Measurements from ENCODE around the gene HTR4.
"Not testable (repeated sequence)": the region's sequence is repeated elsewhere in the genome, so short reads cannot be mapped to it uniquely, and the experiment has no call there.

The HTR4 gene

GRCh38 chr5:148540647-148541046 lies 113.7 kb downstream of the HTR4 start:
- no peak overlapping the region for H3K27ac ChIP-seq (ENCODE audit: insufficient read depth in 1 of 2, low read depth in 1 of 2, low read length in 2 of 2, poor library complexity in 1 of 2, severe bottlenecking in 2 of 2)
- no CpG with 5 or more reads among the region's 1 CpG for WGBS (ENCODE audit: insufficient coverage)
- H3K9me3 ChIP-seq (ENCODE audit: control extremely low read depth in 1 of 5, control insufficient read depth in 4 of 5, insufficient read depth in 2 of 5, low read depth in 1 of 5, low read length in 4 of 5): peaks cover 0 to 4% (median 0%) of the 10 kb centered on the region in 5 experiments
- H3K4me1 ChIP-seq (ENCODE audit: control extremely low read depth in 1 of 4, control insufficient read depth in 4 of 4, insufficient read depth in 4 of 4, low read length in 3 of 4): no peaks in the 10 kb centered on the region
- no peak overlapping the region for H3K4me3 ChIP-seq (ENCODE audit: control insufficient read depth in 1 of 7, extremely low read depth in 1 of 7, insufficient read depth in 4 of 7, low read depth in 2 of 7, low read length in 6 of 7)
- H3K27me3 ChIP-seq (replicated peaks in 2 of 5; ENCODE audit: control insufficient read depth in 4 of 5, insufficient read depth in 5 of 5, low read length in 4 of 5): no peaks in the 10 kb centered on the region
- CTCF ChIA-PET: no interaction called here
- no peaks in the 10 kb centered on the region for H3K36me3 ChIP-seq (ENCODE audit: control insufficient read depth in 4 of 4, insufficient read depth in 4 of 4, low read length in 3 of 4)
- POLR2A ChIA-PET: no interaction called here
- no peak for DNase-seq

DNA sequence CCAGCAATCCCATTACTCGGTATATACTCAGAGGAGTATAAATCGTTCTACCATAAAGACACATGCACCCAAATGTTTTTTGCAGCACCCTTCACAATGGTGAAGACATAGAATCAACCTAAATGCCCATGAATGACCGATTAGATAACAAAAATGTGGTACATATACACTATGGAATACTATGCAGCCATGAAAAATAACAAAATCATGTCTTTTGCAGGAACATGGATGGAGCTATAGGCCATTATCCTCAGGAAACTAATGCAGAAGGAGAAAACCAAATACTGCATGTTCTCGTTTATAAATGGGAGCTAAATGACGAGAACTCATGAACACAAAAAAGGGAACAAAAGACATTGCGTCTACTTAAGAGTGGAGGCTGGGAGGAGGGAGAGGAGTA lies 114.5 kb downstream of the HTR4 start:
- Histone ChIP-seq H3K36me3 (ENCODE audit: control insufficient read depth in 4 of 4, insufficient read depth in 4 of 4, low read length in 3 of 4) (no peaks in the 10 kb centered on the region), H3K27me3 (replicated peaks in 2 of 5; ENCODE audit: control insufficient read depth in 4 of 5, insufficient read depth in 5 of 5, low read length in 4 of 5) (no peaks in the 10 kb centered on the region), H3K4me1 (ENCODE audit: control extremely low read depth in 1 of 4, control insufficient read depth in 4 of 4, insufficient read depth in 4 of 4, low read length in 3 of 4) (no peaks in the 10 kb centered on the region), H3K9me3 (ENCODE audit: control extremely low read depth in 1 of 5, control insufficient read depth in 4 of 5, insufficient read depth in 2 of 5, low read depth in 1 of 5, low read length in 4 of 5) (peaks cover 0 to 9% (median 2%) of the 10 kb centered on the region in 5 experiments), H3K4me3 (ENCODE audit: control insufficient read depth in 1 of 7, extremely low read depth in 1 of 7, insufficient read depth in 4 of 7, low read depth in 2 of 7, low read length in 6 of 7) (no peak overlapping the region), H3K27ac (ENCODE audit: insufficient read depth in 1 of 2, low read depth in 1 of 2, low read length in 2 of 2, poor library complexity in 1 of 2, severe bottlenecking in 2 of 2) (no peak overlapping the region)
- POLR2A ChIA-PET: no interaction called here
- DNase-seq: no peak
- WGBS (ENCODE audit: insufficient coverage): 92% methylated on average over 4 of the region's 6 CpGs
- CTCF ChIA-PET: no interaction called here

- DNase-seq: no peak
- CTCF ChIA-PET: interaction anchor here (0.8 kb wide), 1 partner anchor 11 kb away, joined by 3 read pairs; no protein-coding TSS in a partner anchor
- no peak overlapping the region for H3K4me3 ChIP-seq (ENCODE audit: control insufficient read depth in 1 of 7, extremely low read depth in 1 of 7, insufficient read depth in 4 of 7, low read depth in 2 of 7, low read length in 6 of 7)
- WGBS (ENCODE audit: insufficient coverage): no CpG with 5 or more reads among the region's 1 CpG
- peaks cover 0 to 22% (median 2%) of the 10 kb centered on the region in 5 experiments for H3K9me3 ChIP-seq (ENCODE audit: control extremely low read depth in 1 of 5, control insufficient read depth in 4 of 5, insufficient read depth in 2 of 5, low read depth in 1 of 5, low read length in 4 of 5)
- H3K36me3 ChIP-seq (ENCODE audit: control insufficient read depth in 4 of 4, insufficient read depth in 4 of 4, low read length in 3 of 4): no peaks in the 10 kb centered on the region
- POLR2A ChIA-PET: interaction anchor here (0.7 kb wide), 1 partner anchor 381 kb away, joined by 3 read pairs; no protein-coding TSS in a partner anchor
- H3K4me1 ChIP-seq (ENCODE audit: control extremely low read depth in 1 of 4, control insufficient read depth in 4 of 4, insufficient read depth in 4 of 4, low read length in 3 of 4): no peaks in the 10 kb centered on the region
- H3K27ac ChIP-seq (ENCODE audit: insufficient read depth in 1 of 2, low read depth in 1 of 2, low read length in 2 of 2, poor library complexity in 1 of 2, severe bottlenecking in 2 of 2): no peak overlapping the region
- H3K27me3 ChIP-seq (replicated peaks in 2 of 5; ENCODE audit: control insufficient read depth in 4 of 5, insufficient read depth in 5 of 5, low read length in 4 of 5): no peaks in the 10 kb centered on the region
These were observed 119.1 kb downstream of the HTR4 start for GRCh38 chr5:148535190-148535589.

DNA sequence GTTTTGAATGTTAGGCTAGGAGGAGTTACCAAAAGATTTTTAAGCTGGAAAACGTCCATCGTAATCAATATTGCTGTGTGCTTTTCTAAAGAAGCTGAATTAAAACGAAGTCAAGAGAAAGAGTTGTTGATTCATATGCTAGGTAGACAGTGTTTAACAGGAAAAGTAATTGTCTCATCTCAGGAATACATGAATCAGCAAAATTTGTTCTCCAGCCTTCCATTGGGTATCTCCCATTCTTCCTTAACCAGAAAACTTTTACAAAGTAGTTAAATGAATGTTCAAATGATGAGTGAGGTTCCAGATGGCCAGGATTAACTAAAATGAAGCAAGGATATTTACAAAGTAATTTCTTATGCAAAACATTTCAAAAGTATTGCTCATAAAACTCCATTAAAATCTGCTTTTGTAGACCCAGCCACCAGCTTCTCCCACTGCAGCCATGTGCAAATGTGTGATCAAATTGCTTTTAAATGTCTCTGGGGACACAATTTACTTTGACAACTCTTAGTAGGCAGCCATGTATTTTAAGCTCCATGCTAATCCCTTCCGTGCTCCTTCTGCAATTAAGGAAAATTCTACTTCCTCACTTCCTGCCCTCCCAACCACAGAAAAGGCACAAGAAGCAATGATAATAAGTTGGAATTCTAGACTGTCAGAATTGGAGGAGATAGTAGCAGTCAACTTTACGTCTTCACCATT lies 121.2 kb downstream of the HTR4 start:
- no peak overlapping the region for H3K4me3 ChIP-seq (ENCODE audit: control insufficient read depth in 1 of 7, extremely low read depth in 1 of 7, insufficient read depth in 4 of 7, low read depth in 2 of 7, low read length in 6 of 7)
- no peaks in the 10 kb centered on the region for H3K36me3 ChIP-seq (ENCODE audit: control insufficient read depth in 4 of 4, insufficient read depth in 4 of 4, low read length in 3 of 4)
- DNase-seq: no peak
- no peaks in the 10 kb centered on the region for H3K4me1 ChIP-seq (ENCODE audit: control extremely low read depth in 1 of 4, control insufficient read depth in 4 of 4, insufficient read depth in 4 of 4, low read length in 3 of 4)
- WGBS (ENCODE audit: insufficient coverage): 100% methylated on average over 2 of the region's 5 CpGs
- CTCF ChIA-PET: no interaction called here
- H3K9me3 ChIP-seq (ENCODE audit: control extremely low read depth in 1 of 5, control insufficient read depth in 4 of 5, insufficient read depth in 2 of 5, low read depth in 1 of 5, low read length in 4 of 5): peaks cover 0 to 29% (median 7%) of the 10 kb centered on the region in 5 experiments
- POLR2A ChIA-PET: interaction anchor here (0.7 kb wide), 1 partner anchor 101 kb away, joined by 4 read pairs; no protein-coding TSS in a partner anchor
- H3K27me3 ChIP-seq (replicated peaks in 2 of 5; ENCODE audit: control insufficient read depth in 4 of 5, insufficient read depth in 5 of 5, low read length in 4 of 5): no peaks in the 10 kb centered on the region
- H3K27ac ChIP-seq (ENCODE audit: insufficient read depth in 1 of 2, low read depth in 1 of 2, low read length in 2 of 2, poor library complexity in 1 of 2, severe bottlenecking in 2 of 2): no peak overlapping the region

- H3K36me3 ChIP-seq (ENCODE audit: control insufficient read depth in 4 of 4, insufficient read depth in 4 of 4, low read length in 3 of 4); H3K4me1 ChIP-seq (ENCODE audit: control extremely low read depth in 1 of 4, control insufficient read depth in 4 of 4, insufficient read depth in 4 of 4, low read length in 3 of 4); H3K27me3 ChIP-seq (replicated peaks in 2 of 5; ENCODE audit: control insufficient read depth in 4 of 5, insufficient read depth in 5 of 5, low read length in 4 of 5); H3K4me3 ChIP-seq (ENCODE audit: control insufficient read depth in 1 of 7, extremely low read depth in 1 of 7, insufficient read depth in 4 of 7, low read depth in 2 of 7, low read length in 6 of 7); DNase-seq; H3K27ac ChIP-seq (ENCODE audit: insufficient read depth in 1 of 2, low read depth in 1 of 2, low read length in 2 of 2, poor library complexity in 1 of 2, severe bottlenecking in 2 of 2); POLR2A ChIA-PET: not testable (repeated sequence)
- H3K9me3 ChIP-seq (ENCODE audit: control extremely low read depth in 1 of 5, control insufficient read depth in 4 of 5, insufficient read depth in 2 of 5, low read depth in 1 of 5, low read length in 4 of 5): peaks cover 0 to 22% (median 7%) of the 10 kb centered on the region in 5 experiments
- WGBS (ENCODE audit: insufficient coverage): 100% methylated on average over 2 of the region's 2 CpGs
- CTCF ChIA-PET: interaction anchor here (1.1 kb wide), 1 partner anchor 10 kb away, joined by 3 read pairs; no protein-coding TSS in a partner anchor
These were observed 124.9 kb downstream of the HTR4 start for GRCh38 chr5:148529450-148529849.

DNA sequence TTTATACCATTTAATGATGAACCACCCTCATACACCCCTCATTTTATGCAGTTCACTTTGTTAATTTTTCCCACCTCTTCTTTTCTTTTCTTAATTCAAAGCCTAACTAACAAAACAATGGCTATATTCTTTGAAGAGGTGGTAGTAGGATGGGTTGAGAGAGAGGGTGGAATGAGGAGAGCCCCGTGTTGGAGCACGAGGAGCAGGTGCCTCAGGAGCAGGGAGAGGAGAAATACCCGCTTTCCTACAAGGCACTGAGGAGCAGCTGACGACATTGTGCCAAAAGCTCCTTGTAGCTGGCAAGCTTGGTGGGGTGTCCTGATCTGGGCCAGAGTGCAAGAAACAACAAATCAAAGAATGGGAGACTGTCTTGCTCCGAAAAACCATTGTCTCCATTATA lies 129.6 kb downstream of the HTR4 start:
- H3K36me3 ChIP-seq (ENCODE audit: control insufficient read depth in 4 of 4, insufficient read depth in 4 of 4, low read length in 3 of 4): no peaks in the 10 kb centered on the region
- ChIA-PET CTCF (no interaction called here), POLR2A (no interaction called here)
- 84% methylated on average over 5 of the region's 5 CpGs for WGBS (ENCODE audit: insufficient coverage)
- peaks cover 0 to 8% (median 5%) of the 10 kb centered on the region in 5 experiments for H3K9me3 ChIP-seq (ENCODE audit: control extremely low read depth in 1 of 5, control insufficient read depth in 4 of 5, insufficient read depth in 2 of 5, low read depth in 1 of 5, low read length in 4 of 5)
- no peak overlapping the region for H3K4me3 ChIP-seq (ENCODE audit: control insufficient read depth in 1 of 7, extremely low read depth in 1 of 7, insufficient read depth in 4 of 7, low read depth in 2 of 7, low read length in 6 of 7)
- no peaks in the 10 kb centered on the region for H3K4me1 ChIP-seq (ENCODE audit: control extremely low read depth in 1 of 4, control insufficient read depth in 4 of 4, insufficient read depth in 4 of 4, low read length in 3 of 4)
- H3K27me3 ChIP-seq (replicated peaks in 2 of 5; ENCODE audit: control insufficient read depth in 4 of 5, insufficient read depth in 5 of 5, low read length in 4 of 5): peaks cover 0 to 3% (median 0%) of the 10 kb centered on the region in 5 experiments
- H3K27ac ChIP-seq (ENCODE audit: insufficient read depth in 1 of 2, low read depth in 1 of 2, low read length in 2 of 2, poor library complexity in 1 of 2, severe bottlenecking in 2 of 2): no peak overlapping the region
- DNase-seq: no peak

DNA sequence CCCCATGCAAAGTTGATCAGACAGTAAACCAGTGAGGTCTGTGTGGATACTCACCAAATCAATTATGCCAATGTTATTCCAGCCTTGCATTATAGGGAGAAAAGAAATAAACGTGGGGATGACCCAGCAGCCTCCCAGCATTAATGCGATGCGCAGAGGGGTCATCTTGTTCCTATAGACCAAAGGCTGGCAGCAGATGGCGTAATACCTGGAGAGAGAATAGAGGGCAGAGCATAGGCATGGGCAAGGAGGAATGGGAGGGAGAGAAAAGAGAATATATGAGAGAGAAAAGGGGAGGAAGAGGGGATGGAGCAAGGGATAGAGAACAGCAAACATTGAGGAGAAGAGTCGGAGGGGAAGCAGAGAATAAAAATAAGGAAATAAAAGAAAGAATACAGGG lies 131.2 kb downstream of the HTR4 start:
- Histone ChIP-seq H3K27me3 (replicated peaks in 2 of 5; ENCODE audit: control insufficient read depth in 4 of 5, insufficient read depth in 5 of 5, low read length in 4 of 5) (peaks cover 0 to 3% (median 0%) of the 10 kb centered on the region in 5 experiments), H3K36me3 (ENCODE audit: control insufficient read depth in 4 of 4, insufficient read depth in 4 of 4, low read length in 3 of 4) (no peaks in the 10 kb centered on the region), H3K4me1 (ENCODE audit: control extremely low read depth in 1 of 4, control insufficient read depth in 4 of 4, insufficient read depth in 4 of 4, low read length in 3 of 4) (no peaks in the 10 kb centered on the region), H3K27ac (ENCODE audit: insufficient read depth in 1 of 2, low read depth in 1 of 2, low read length in 2 of 2, poor library complexity in 1 of 2, severe bottlenecking in 2 of 2) (no peak overlapping the region), H3K9me3 (ENCODE audit: control extremely low read depth in 1 of 5, control insufficient read depth in 4 of 5, insufficient read depth in 2 of 5, low read depth in 1 of 5, low read length in 4 of 5) (no peaks in the 10 kb centered on the region), H3K4me3 (ENCODE audit: control insufficient read depth in 1 of 7, extremely low read depth in 1 of 7, insufficient read depth in 4 of 7, low read depth in 2 of 7, low read length in 6 of 7) (no peak overlapping the region)
- 71% methylated on average over 5 of the region's 5 CpGs for WGBS (ENCODE audit: insufficient coverage)
- DNase-seq: peak; percentile 4 to 8 (median 6)
- ChIA-PET POLR2A (no interaction called here), CTCF (interaction anchor here (2.0 kb wide), 1 partner anchor 592 kb away, joined by 5 read pairs; no protein-coding TSS in a partner anchor)
